ENCODE measurements around the gene RAB21. TPM values are rescaled to one million over a fixed set of nuclear protein-coding genes. Genes with fewer than 3 reads are reported as not detected.

RAB21 gene
- total RNA-seq, 1 experiment from 2014 or later: 53.0 TPM

DNA sequence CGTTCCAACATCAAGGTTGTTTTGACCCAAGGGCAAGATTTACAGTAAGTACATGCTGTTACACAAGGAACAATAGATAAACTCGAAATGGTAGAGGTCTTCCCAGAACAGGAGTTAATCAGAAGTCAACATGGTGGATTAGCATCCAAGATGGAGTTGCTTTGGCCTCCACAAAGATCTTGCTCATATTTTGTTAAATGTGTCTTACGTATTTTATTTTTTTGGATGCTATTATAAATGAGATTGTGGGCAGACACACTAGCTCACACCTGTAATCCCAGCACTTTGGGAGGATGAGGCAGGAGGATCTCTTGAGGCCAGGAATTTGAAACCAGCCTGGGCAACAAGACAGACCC lies 22.3 kb upstream of the RAB21 start:
- Histone ChIP-seq H2AK5ac (ENCODE audit: insufficient read length, low read length) (no peak overlapping the region), H3K23ac (ENCODE audit: insufficient read length, low read depth, low read length) (no peak overlapping the region), H2BK12ac (ENCODE audit: insufficient read length, low read depth, low read length) (no peak overlapping the region), H3K27me3 (ENCODE audit: insufficient read depth, low read length) (no peaks in the 10 kb centered on the region), H2AFZ (ENCODE audit: low read length) (no peak overlapping the region), H3K4ac (ENCODE audit: low read depth, low read length) (no peak overlapping the region), H4K20me1 (ENCODE audit: control insufficient read depth, insufficient read depth, insufficient read length) (no peaks in the 10 kb centered on the region), H2BK5ac (ENCODE audit: insufficient read length, low read length) (no peak overlapping the region), H3K27ac (ENCODE audit: insufficient read length, low read depth, low read length) (no peak overlapping the region), H4K91ac (ENCODE audit: insufficient read length, low read depth, low read length) (no peak overlapping the region), H3K79me2 (ENCODE audit: insufficient read depth, low read length) (no peaks in the 10 kb centered on the region), H3K4me2 (ENCODE audit: insufficient read depth, insufficient read length, low read length) (no peak overlapping the region), H2BK15ac (ENCODE audit: low read depth, low read length) (no peak overlapping the region), H3K56ac (ENCODE audit: insufficient read length, low read depth, low read length) (no peak overlapping the region), H3K4me1 (ENCODE audit: insufficient read depth, low read length) (no peaks in the 10 kb centered on the region), H3K14ac (ENCODE audit: insufficient read depth, low read length) (no peak overlapping the region), H2BK120ac (ENCODE audit: low read depth, low read length, poor library complexity, severe bottlenecking) (no peak overlapping the region), H3K18ac (ENCODE audit: insufficient read length, low read depth, low read length) (no peak overlapping the region), H3K9ac (ENCODE audit: extremely low read depth, insufficient read length, low read length) (no peak overlapping the region), H3K23me2 (ENCODE audit: insufficient read length, low read depth, low read length, poor library complexity, severe bottlenecking) (no peaks in the 10 kb centered on the region), H4K8ac (replicated peaks; ENCODE audit: insufficient read length, low read depth, low read length) (no peak overlapping the region), H3K9me3 (ENCODE audit: control insufficient read depth, low read depth, low read length) (no peaks in the 10 kb centered on the region), H4K5ac (ENCODE audit: insufficient read length, low read depth, low read length) (no peak overlapping the region), H3T11ph (ENCODE audit: low read length) (no peak overlapping the region), H3K79me1 (ENCODE audit: insufficient read depth, low read depth, low read length, poor library complexity, severe bottlenecking) (no peaks in the 10 kb centered on the region), H2BK20ac (ENCODE audit: low read depth, low read length, poor library complexity, severe bottlenecking) (no peak overlapping the region)
- Mint-ChIP-seq H3K4me1 (peaks cover 4 to 5% of the 10 kb centered on the region in 2 experiments; a peak in 3 of 4 replicates), H3K27ac (no peak overlapping the region; a peak in 1 of 7 replicates), H3K27me3 (ENCODE audit: low read depth) (no peaks in the 10 kb centered on the region), H3K36me3 (ENCODE audit: insufficient read depth in 1 of 3, low read depth in 3 of 3) (no peaks in the 10 kb centered on the region), H3K4me3 (no peak overlapping the region), H3K9me3 (no peaks in the 10 kb centered on the region)
- no CpG with 5 or more reads among the region's 3 CpGs for WGBS (ENCODE audit: extremely low coverage, insufficient read length, low lambda C conversion rate)
- TF ChIP-seq, protein P1, sequence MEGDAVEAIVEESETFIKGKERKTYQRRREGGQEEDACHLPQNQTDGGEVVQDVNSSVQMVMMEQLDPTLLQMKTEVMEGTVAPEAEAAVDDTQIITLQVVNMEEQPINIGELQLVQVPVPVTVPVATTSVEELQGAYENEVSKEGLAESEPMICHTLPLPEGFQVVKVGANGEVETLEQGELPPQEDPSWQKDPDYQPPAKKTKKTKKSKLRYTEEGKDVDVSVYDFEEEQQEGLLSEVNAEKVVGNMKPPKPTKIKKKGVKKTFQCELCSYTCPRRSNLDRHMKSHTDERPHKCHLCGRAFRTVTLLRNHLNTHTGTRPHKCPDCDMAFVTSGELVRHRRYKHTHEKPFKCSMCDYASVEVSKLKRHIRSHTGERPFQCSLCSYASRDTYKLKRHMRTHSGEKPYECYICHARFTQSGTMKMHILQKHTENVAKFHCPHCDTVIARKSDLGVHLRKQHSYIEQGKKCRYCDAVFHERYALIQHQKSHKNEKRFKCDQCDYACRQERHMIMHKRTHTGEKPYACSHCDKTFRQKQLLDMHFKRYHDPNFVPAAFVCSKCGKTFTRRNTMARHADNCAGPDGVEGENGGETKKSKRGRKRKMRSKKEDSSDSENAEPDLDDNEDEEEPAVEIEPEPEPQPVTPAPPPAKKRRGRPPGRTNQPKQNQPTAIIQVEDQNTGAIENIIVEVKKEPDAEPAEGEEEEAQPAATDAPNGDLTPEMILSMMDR (conservative IDR thresholded peaks at IDR 0.05): no peak
- no peak for DNase-seq

All from H9 (cell line).